HG03558 (cell line): ENCODE data around the gene GPR161.
A peak's percentile ranks its signal among the peaks of the same experiment; 100 is the strongest.

ENCODE experiments used
- ATAC-seq: cut with Tn5 transposase; IDR thresholded peaks from one replicate; pipeline ENCODE4 v1.9.1; 2021; ENCODE audit warnings: moderate number of reproducible peaks; ENCODE audit not compliant: unreplicated experiment; ENCODE audit errors: extremely low read depth

The GPR161 gene

GRCh38 chr1:168150283-168150682 is 13.6 kb upstream of the GPR161 start:
- no peak for ATAC-seq

DNA sequence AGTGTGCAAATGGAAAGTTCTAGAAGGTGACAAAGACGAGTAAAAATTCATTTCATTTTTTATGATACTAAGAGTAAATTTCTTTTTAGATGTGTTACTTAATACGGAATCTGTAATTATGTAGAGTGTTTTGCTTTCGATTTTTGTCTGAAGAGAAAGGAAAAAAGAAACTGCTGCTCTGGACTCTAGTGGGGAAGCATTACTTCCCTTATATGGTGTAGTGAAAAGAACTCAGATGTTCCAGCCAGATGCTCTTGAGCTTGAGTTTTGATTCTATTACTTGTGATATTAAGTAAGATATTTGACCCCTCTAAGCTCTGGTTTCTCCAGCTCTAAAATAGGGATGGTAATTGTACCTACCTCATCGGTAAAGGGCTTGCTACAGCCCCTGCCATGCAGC is 12.2 kb upstream of the GPR161 start:
- peak; percentile 36 for ATAC-seq

DNA sequence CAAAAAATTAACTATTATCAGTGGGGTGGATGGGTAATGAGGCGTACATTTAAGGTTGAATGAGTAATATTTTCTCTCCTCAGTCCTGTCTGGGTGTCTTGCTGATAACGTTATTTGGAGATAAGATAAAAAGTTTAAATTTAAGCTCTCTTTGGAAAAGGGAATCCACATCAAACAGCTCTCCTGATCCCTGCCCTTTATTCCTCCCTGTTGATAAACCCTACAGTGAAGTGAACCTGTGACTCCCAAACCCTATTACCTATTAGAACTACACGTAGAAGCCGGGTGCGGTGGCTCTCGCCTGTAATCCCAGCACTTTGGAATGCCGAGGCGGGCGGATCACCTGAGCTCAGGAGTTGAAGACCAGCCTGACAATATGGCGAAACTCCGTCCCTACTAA is 9.9 kb upstream of the GPR161 start:
- ATAC-seq: no peak

DNA sequence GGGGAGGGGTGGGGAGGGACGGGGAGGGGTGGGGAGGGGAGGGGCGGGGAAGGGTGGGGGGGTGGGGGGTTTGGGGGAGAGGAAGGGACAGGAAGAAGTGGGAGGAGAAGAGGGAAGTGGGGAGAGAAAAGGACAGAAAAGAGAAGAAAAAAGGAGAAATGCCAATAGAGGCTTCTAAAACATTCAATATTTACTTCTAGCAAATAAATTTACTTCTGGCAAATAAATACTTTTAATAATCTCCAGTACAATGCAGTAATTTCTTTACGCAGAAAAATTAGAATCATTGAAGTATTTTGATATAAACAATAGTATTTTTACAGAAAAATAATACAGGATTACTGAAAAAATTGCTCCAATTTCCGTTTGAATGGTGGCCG is 9.4 kb upstream of the GPR161 start:
- no peak for ATAC-seq

DNA sequence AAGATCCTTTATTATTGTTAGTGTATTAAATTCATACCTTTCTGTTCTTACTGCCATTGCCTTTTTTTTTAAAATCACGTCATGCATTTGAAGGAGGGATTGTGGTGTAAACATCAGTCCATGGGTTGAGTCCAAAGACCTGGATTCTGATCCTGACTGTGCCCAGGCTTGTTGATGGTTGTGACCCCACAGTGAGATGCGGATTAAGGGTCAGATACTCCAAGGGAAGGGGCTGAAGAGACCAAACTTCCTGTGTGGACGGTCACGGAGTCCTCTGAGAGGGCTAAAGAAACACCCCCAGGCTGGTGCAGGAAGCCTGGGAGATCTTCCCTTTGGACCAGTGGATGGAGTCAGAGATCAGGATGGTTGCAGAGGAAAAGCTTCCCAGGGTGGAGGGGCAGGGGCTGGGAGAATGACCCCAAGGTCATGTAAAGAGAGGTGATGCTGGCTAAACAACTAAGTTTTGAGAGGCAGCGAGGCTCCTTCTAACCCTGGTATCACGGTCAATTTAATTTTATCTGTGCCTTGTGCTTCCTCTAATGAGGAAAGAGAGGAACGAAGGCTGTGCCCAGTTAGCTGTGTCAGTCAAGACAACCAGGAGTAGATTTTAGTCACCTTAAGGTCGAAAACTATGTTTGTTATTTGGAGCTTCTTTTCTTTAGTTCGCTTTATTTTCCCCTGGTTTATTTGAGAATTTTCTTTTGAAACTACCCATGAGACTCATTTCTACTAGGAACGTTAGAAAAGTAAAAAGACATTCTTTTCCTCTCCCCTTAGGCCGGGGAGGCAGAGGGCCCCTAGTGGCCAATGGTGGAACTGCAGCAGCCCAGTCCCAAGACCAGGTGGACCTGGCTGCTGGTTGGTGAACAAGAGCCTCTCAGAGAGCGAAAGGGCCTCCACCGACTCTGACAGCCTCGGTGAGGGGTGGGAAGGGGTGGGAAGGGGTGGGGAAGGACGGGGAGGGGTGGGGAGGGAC is 8.7 kb upstream of the GPR161 start:
- peak; percentile 57 for ATAC-seq

GRCh38 chr1:168141871-168142385 is 5.2 kb upstream of the GPR161 start:
- no peak for ATAC-seq

DNA sequence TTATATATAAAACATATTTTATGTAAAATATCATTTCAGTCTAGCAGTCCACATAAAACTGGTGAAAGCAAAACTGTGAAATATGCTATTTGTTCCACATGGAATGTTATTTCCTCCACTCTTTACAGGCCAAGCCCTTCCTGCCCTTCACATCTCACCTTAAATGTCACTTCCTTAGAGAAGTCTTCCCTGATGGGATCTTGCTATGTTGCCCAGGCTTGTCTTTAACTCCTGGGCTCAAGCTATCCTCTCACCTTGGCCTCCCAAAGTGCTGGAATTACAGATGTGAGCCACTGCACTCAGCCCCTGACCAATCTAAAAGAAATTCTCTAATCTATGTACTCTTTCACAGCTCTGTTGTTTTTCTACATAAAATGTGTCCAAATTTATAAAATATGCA is 2.3 kb upstream of the GPR161 start:
- no peak for ATAC-seq

DNA sequence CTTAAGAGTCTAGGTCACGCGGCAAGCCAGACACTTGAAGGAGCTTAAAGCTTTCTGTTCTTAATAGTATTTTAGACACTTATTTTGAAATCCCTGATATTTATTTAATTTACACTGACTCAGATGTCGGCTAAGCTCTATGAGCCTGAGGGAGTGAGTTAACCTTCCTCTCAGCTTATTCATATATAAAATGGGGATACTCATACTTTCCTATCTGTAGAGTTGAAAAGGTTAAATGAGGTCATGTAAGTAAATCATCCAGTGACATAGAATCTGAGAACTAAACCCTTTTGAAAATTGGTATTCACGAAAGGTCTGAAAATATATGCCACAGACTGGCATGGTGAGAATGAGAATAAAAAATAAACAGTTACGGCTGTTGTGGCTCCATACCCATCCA is 1.4 kb upstream of the GPR161 start:
- no peak for ATAC-seq

- ATAC-seq: no peak
These were observed 738 bp upstream of the GPR161 start for GRCh38 chr1:168137515-168137821.

DNA sequence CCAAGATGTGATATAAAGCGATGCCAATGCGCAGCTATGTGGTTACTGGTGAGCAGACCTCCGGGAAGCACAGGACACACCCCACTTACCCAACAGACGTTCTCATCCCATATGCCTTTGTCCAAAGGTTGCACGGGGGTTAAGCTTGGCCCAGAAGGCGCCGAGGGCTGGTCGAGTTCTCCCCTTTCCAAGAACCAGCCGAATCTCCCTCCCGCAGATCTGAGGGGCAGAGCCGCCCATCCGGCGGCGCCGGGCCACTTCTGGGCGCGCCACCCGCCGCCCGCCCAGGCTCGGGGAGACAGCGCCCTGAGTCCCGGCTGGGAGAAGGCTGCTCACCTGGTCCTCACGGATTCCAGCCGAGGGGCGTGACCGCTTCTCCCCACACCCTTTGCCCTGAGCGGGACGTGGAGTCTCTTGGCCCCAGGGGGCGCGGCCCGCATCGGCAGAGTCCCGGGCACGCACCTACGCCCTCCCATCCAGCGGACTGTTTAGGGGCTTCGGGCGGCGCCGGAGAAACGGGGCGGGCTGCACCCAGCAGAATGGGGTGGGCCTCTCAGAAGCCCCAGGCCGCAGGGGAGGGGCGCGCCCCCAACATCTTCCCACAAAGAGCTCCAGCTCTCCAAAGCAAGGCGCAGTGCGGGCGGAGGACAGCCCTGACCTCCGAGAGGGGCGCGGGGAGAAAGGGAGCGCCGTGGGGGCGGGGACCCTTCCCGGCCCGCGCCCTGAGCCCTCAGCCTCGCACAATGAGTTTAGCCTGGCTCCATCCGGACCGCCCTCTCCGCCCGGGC is 615 bp downstream of the GPR161 start:
- no peak for ATAC-seq

DNA sequence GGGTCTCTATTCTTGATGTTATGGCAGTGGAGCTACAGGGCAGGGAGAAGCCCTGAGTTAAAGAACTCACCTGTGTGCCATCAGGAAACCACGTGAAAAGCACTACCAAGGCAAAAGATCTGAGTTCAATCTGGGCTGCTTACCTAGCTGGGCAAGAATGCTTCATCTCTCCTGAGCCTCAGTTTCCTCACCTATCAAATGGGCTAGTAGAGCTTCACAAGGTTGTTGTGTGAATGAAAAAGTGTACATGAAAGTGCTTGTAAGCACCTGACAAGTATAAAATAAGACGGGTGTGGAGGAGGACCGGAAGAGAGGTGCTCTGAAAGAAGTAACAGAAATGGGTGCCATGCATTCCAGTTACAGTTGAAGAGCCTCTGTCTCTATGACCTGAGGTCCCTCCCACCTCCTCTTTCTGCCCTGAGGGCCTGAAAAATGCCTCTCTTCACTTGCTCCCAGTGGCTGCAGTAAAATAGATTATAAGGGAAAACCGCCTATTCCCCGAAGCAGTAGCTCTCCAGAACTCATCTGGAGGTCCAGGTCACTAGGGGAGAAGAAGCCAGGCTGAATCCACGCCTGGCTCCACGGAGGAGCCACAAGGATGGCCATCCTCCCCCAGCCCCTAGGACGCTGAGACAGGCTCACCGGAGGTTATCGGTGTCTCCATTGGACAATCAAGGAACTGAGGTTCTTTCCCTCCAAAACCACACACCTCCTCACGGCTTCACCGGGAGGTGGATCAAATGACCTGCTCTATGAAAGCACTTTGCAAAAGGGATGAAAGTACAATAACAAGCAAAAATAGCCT is 1.4 kb downstream of the GPR161 start:
- ATAC-seq: no peak

DNA sequence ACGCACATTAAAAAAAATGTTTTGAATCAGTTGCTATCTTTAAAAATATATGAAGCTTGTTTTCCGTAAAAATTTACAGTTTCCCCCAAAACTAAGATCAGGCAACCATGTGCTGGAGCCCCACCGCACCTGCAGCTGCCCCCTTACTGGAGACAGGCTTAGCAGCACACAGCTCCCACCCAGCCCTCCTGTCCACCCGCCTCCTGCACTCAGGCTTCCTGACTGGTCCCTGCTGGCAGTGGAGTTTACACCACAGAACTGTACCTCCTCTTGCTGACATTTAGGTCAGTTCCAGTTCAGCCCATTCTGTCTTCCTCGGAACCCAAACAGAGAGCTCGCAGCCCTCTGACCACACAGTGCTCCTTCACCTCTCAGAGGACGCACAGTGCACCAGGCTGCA is 2.1 kb downstream of the GPR161 start:
- ATAC-seq: no peak

GRCh38 chr1:168134132-168134531 is 2.6 kb downstream of the GPR161 start:
- no peak for ATAC-seq

GRCh38 chr1:168129933-168130332 is 6.8 kb downstream of the GPR161 start:
- no peak for ATAC-seq

GRCh38 chr1:168127503-168127902 is 9.2 kb downstream of the GPR161 start:
- no peak for ATAC-seq

DNA sequence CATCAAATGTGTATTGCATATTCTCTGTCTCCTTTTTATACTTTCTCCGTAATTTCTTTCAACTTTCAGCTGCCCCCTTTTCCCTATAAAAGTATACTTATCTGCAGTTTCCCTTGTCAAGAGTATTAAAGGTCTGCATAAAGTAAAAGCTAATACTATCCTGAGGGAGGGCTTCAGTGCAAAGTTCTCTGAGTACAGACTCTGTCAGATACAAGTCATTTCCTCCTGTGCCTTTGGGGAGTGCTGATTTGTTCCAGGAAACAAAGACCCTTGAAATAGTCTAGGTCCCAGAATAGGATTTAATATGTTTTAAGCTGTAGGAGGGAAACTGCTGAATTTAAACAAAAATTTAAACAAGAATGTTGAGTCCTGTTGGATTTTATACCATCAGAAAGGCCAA is 11.7 kb downstream of the GPR161 start:
- ATAC-seq: no peak

- no peak for ATAC-seq
These were observed 15.2 kb downstream of the GPR161 start for GRCh38 chr1:168121401-168122011.

GRCh38 chr1:168119750-168120149 is 17.0 kb downstream of the GPR161 start:
- no peak for ATAC-seq

GRCh38 chr1:168116327-168116799 is 20.4 kb downstream of the GPR161 start:
- no peak for ATAC-seq

DNA sequence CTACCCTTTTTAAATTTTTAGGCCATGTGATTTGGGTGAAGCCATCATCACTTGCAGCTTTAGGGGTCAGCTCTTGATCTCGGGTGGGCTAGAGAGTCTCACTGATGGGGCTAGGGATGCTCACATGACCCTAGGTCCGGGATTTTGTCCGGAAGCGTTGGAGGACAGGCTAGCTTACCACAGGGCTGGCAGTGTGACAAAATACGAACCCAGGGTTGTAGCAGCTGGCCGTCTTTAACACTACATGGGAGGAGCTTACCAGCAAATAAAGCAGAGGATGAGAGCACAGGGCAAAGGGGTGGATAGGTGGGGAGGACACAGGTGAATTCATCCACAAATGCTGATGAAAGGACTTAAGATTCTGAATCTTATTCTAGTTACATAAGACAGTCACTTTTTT is 21.9 kb downstream of the GPR161 start:
- no peak for ATAC-seq
